ENCODE data around the gene NOX3.

DNA sequence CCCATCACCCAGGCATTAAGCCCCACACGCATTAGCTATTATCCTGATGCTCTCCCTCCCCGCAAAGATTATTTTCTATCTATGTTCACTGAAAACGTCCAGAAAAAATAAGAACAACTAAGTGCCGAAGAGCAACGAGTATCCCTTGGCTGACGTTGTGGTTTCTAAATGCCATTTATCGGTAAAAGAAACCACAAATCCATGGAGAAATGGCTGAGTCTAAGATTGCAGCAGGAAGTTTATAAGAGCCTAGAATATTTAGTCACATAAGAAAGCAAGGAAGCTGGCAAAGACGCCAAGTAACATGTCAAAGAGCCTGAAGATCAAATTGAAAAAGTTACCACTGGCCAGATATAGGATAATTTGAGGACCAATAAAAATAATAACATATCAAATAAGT is 18.1 kb upstream of the NOX3 start:
- TF ChIP-seq EZH2phosphoT487 (IDR thresholded peaks at IDR 0.05; ENCODE audit: insufficient read depth, low read depth), result no peak
- no peak for TF ChIP-seq EZH2 (IDR thresholded peaks at IDR 0.05; ENCODE audit: insufficient read depth, poor library complexity, severe bottlenecking)

Data from GM23248 (cell line).